ENCODE results near the gene PIGA. TPM values are rescaled to one million over a fixed set of nuclear protein-coding genes. Genes with fewer than 3 reads are reported as not detected.

The PIGA gene
- total RNA-seq, 4 donors from 2014 or later = 3.2 to 6.6 (median 4.2) TPM

GRCh38 chrX:15301924-15302323 lies 33.4 kb downstream of the PIGA start:
- TF ChIP-seq POLR2AphosphoS5 (IDR thresholded peaks at IDR 0.05) (peak in 1 of 2 donors; percentile 25), EP300 (IDR thresholded peaks at IDR 0.05) (no peak)
- H3K27me3 ChIP-seq = no peaks in the 10 kb centered on the region

GRCh38 chrX:15299941-15300851 lies 35.1 kb downstream of the PIGA start:
- no peak for DNase-seq (ENCODE audit: extremely low spot score)
- no peak overlapping the region for H3K4me3 ChIP-seq
- intact Hi-C loops (cut with DNase I) = no loop called here

More at GRCh38 chrX:15301924-15302323, 33.4 kb downstream of the PIGA start:
- Histone ChIP-seq H3K27ac (replicated peaks in 1 of 4) (no peak overlapping the region), H3K4me1 (peaks cover 0 to 12% (median 3%) of the 10 kb centered on the region in 4 donors), H3K9me3 (no peaks in the 10 kb centered on the region), H3K36me3 (no peaks in the 10 kb centered on the region), H3K4me3 (no peak overlapping the region)
- WGBS = 43% methylated on average over 4 of the region's 4 CpGs
- intact Hi-C loops (cut with DNase I) = no loop called here
- no peak for DNase-seq (ENCODE audit: extremely low spot score)

GRCh38 chrX:15298780-15299179 lies 36.5 kb downstream of the PIGA start:
- Histone ChIP-seq H3K4me1 (peaks cover 0 to 12% (median 3%) of the 10 kb centered on the region in 4 donors), H3K36me3 (no peaks in the 10 kb centered on the region), H3K27ac (replicated peaks in 1 of 4) (peak overlapping the region in 3 of 4 donors; percentile 0 to 46 (median 43)), H3K27me3 (no peaks in the 10 kb centered on the region), H3K9me3 (no peaks in the 10 kb centered on the region), H3K4me3 (no peak overlapping the region)
- intact Hi-C loops (cut with DNase I) = no loop called here
- WGBS = 70% methylated on average over 3 of the region's 3 CpGs
- no peak for DNase-seq (ENCODE audit: extremely low spot score)
- TF ChIP-seq POLR2A (IDR thresholded peaks at IDR 0.05; ENCODE audit: low read depth) (no peak), CTCF (IDR thresholded peaks at IDR 0.05) (no peak), EP300 (IDR thresholded peaks at IDR 0.05) (no peak), POLR2AphosphoS5 (IDR thresholded peaks at IDR 0.05) (no peak)

More at GRCh38 chrX:15299941-15300851, 35.1 kb downstream of the PIGA start:
- H3K4me1 ChIP-seq = peaks cover 0 to 12% (median 3%) of the 10 kb centered on the region in 4 donors
- no peaks in the 10 kb centered on the region for H3K9me3 ChIP-seq
- 58% methylated on average over 4 of the region's 4 CpGs for WGBS
- TF ChIP-seq CTCF (IDR thresholded peaks at IDR 0.05) (peak; percentile 32 to 37 (median 33)), POLR2AphosphoS5 (IDR thresholded peaks at IDR 0.05) (no peak)
- no peaks in the 10 kb centered on the region for H3K27me3 ChIP-seq
- H3K36me3 ChIP-seq = no peaks in the 10 kb centered on the region
- no peak overlapping the region for H3K27ac ChIP-seq (replicated peaks in 1 of 4)

GRCh38 chrX:15298201-15298600 lies 37.1 kb downstream of the PIGA start:
- WGBS = 54% methylated on average over 2 of the region's 2 CpGs
- no peak for DNase-seq (ENCODE audit: extremely low spot score)
- Histone ChIP-seq H3K4me1 (peaks cover 0 to 12% (median 3%) of the 10 kb centered on the region in 4 donors), H3K9me3 (no peaks in the 10 kb centered on the region), H3K36me3 (no peaks in the 10 kb centered on the region), H3K4me3 (no peak overlapping the region), H3K27ac (replicated peaks in 1 of 4) (peak overlapping the region in 3 of 4 donors; percentile 0 to 46 (median 43)), H3K27me3 (no peaks in the 10 kb centered on the region)
- no peak for TF ChIP-seq CTCF (IDR thresholded peaks at IDR 0.05)
- no peak for TF ChIP-seq EP300 (IDR thresholded peaks at IDR 0.05)
- TF ChIP-seq POLR2A (IDR thresholded peaks at IDR 0.05; ENCODE audit: low read depth) = no peak
- peak in 1 of 2 donors; percentile 25 for TF ChIP-seq POLR2AphosphoS5 (IDR thresholded peaks at IDR 0.05)
- intact Hi-C loops (cut with DNase I) = no loop called here

- H3K27ac ChIP-seq (replicated peaks in 1 of 4) = no peak overlapping the region
- intact Hi-C loops (cut with DNase I) = no loop called here
- H3K4me1 ChIP-seq = no peaks in the 10 kb centered on the region
- H3K36me3 ChIP-seq = no peaks in the 10 kb centered on the region
- no peak for TF ChIP-seq CTCF (IDR thresholded peaks at IDR 0.05)
- no peak for TF ChIP-seq EP300 (IDR thresholded peaks at IDR 0.05)
- TF ChIP-seq POLR2AphosphoS5 (IDR thresholded peaks at IDR 0.05) = no peak
- no peak for TF ChIP-seq POLR2A (IDR thresholded peaks at IDR 0.05; ENCODE audit: low read depth)
- no peak overlapping the region for H3K4me3 ChIP-seq
- 100% methylated on average over 2 of the region's 2 CpGs for WGBS
- H3K27me3 ChIP-seq = no peaks in the 10 kb centered on the region
- no peak for DNase-seq (ENCODE audit: extremely low spot score)
- H3K9me3 ChIP-seq = no peaks in the 10 kb centered on the region
Measured at GRCh38 chrX:15293451-15293850, 41.9 kb downstream of the PIGA start.

Data from esophagus muscularis mucosa (tissue), 4 donors.